A549 (cell line): ENCODE results near the gene STAT1.

Experiments
- BHLHE40 ChIP-seq: IDR thresholded peaks from 2 replicates; pipeline ENCODE4 v1.6.1; 2012; ENCODE audit warnings: low read depth, low read length, inconsistent platforms
- HDAC2 ChIP-seq: fragments of 200-600 bp; sonication (generic); IDR thresholded peaks from 2 replicates; pipeline ENCODE4 v1.6.1; 2016
- JUNB ChIP-seq: fragments of >200 bp; sonication (Bioruptor Twin); formaldehyde crosslinking; IDR thresholded peaks from 2 replicates; pipeline ENCODE4 v1.6.1; 2016
- RFX5 ChIP-seq: fragments of 450-650 bp; IDR thresholded peaks from 2 replicates; pipeline ENCODE4 v1.7.1; 2014; ENCODE audit warnings: antibody characterized with exemption, mild to moderate bottlenecking, moderate library complexity
- TF ChIP-seq, protein P1 (sequence below): fragments of >200 bp; sonication (Bioruptor Twin); formaldehyde crosslinking; IDR thresholded peaks from 3 replicates; pipeline ENCODE4 v1.5.1; 2016

- TF ChIP-seq JUNB (no peak), RFX5 (no peak), HDAC2 (no peak), BHLHE40 (no peak)
- TF ChIP-seq, protein P1, sequence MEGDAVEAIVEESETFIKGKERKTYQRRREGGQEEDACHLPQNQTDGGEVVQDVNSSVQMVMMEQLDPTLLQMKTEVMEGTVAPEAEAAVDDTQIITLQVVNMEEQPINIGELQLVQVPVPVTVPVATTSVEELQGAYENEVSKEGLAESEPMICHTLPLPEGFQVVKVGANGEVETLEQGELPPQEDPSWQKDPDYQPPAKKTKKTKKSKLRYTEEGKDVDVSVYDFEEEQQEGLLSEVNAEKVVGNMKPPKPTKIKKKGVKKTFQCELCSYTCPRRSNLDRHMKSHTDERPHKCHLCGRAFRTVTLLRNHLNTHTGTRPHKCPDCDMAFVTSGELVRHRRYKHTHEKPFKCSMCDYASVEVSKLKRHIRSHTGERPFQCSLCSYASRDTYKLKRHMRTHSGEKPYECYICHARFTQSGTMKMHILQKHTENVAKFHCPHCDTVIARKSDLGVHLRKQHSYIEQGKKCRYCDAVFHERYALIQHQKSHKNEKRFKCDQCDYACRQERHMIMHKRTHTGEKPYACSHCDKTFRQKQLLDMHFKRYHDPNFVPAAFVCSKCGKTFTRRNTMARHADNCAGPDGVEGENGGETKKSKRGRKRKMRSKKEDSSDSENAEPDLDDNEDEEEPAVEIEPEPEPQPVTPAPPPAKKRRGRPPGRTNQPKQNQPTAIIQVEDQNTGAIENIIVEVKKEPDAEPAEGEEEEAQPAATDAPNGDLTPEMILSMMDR, result no peak
These were observed 40.7 kb downstream of the STAT1 start for GRCh38 chr2:190973262-190973661.
